Measurements from ENCODE around the gene PRPS2.

PRPS2 gene

DNA sequence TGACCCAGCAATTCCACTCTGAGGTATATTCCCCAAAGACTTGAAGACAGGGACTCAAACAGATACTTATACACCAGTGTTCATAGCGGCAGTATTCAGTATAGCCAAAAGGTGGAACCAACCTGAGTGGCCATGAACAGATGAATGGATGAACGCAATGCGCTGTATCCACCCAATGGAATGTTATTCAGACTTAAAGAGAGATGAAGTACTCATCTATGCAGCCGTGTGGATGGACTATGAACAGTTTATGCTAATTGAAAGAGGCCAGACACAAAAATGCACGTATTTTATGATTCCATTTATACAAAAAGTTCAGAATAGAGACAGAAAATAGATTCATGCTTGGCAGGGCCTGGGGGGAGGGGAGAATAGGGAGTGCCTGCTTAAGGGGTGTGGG, 26.3 kb downstream of the PRPS2 start:
- no peak overlapping the region for H3K4me3 ChIP-seq (ENCODE audit: low read depth, low read length)
- TF ChIP-seq, protein P1, sequence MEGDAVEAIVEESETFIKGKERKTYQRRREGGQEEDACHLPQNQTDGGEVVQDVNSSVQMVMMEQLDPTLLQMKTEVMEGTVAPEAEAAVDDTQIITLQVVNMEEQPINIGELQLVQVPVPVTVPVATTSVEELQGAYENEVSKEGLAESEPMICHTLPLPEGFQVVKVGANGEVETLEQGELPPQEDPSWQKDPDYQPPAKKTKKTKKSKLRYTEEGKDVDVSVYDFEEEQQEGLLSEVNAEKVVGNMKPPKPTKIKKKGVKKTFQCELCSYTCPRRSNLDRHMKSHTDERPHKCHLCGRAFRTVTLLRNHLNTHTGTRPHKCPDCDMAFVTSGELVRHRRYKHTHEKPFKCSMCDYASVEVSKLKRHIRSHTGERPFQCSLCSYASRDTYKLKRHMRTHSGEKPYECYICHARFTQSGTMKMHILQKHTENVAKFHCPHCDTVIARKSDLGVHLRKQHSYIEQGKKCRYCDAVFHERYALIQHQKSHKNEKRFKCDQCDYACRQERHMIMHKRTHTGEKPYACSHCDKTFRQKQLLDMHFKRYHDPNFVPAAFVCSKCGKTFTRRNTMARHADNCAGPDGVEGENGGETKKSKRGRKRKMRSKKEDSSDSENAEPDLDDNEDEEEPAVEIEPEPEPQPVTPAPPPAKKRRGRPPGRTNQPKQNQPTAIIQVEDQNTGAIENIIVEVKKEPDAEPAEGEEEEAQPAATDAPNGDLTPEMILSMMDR (IDR thresholded peaks at IDR 0.05; ENCODE audit: low read depth, low read length): no peak
- TF ChIP-seq MAX (IDR thresholded peaks at IDR 0.05; ENCODE audit: low read depth, low read length) (no peak), MYC (IDR thresholded peaks at IDR 0.05; ENCODE audit: low read depth, low read length) (no peak), POLR2A (IDR thresholded peaks at IDR 0.05; ENCODE audit: extremely low read depth, insufficient read length) (no peak)
- DNase-seq (ENCODE audit: low read depth): no peak

DNA sequence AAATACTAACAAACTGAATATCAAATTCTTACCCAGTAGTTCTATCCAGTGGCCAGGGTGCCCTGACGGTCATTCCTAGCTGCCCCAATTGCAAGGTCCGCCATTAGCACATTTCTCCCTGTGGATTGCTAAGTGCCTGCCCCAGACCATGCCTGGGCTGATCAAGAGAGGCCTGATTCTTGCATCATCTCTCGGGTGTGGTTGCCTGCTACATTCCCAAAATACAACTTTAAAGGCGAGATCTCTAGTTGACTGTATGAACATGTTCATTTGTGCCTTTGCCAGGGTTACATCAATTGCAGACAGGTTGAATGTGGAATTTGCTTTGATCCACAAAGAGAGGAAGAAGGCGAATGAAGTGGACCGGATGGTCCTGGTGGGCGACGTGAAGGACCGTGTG, 28.0 kb downstream of the PRPS2 start:
- no peak for TF ChIP-seq MAX (IDR thresholded peaks at IDR 0.05; ENCODE audit: low read depth, low read length)
- no peak for TF ChIP-seq MYC (IDR thresholded peaks at IDR 0.05; ENCODE audit: low read depth, low read length)
- TF ChIP-seq POLR2A (IDR thresholded peaks at IDR 0.05; ENCODE audit: extremely low read depth, insufficient read length): no peak
- TF ChIP-seq, protein P1 (IDR thresholded peaks at IDR 0.05; ENCODE audit: low read depth, low read length): no peak
- no peak for DNase-seq (ENCODE audit: low read depth)
- no peak overlapping the region for H3K4me3 ChIP-seq (ENCODE audit: low read depth, low read length)

DNA sequence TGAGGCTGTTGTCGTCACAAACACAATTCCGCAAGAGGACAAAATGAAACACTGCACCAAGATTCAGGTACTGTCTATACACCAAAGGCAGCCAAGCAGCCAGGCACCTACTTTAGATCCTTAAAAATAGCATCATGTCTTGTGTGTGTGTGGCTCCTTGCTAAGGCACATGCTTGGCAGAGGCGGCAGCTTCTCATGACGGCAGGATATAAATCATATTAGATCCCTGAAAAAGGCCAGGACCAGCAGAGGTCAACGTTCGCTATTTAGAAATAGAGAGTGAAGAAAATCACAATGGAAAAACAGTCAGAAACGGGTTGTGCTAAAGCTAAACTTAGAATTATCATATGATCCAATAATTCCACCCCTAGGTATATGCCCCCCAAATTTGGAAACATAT, 29.5 kb downstream of the PRPS2 start:
- no peak for TF ChIP-seq MAX (IDR thresholded peaks at IDR 0.05; ENCODE audit: low read depth, low read length)
- TF ChIP-seq, protein P1 (IDR thresholded peaks at IDR 0.05; ENCODE audit: low read depth, low read length): no peak
- no peak overlapping the region for H3K4me3 ChIP-seq (ENCODE audit: low read depth, low read length)

GRCh38 chrX:12824944-12825343, 33.7 kb downstream of the PRPS2 start:
- no peak for DNase-seq (ENCODE audit: low read depth)
- no peak for TF ChIP-seq MYC (IDR thresholded peaks at IDR 0.05; ENCODE audit: low read depth, low read length)
- TF ChIP-seq, protein P1 (IDR thresholded peaks at IDR 0.05; ENCODE audit: low read depth, low read length): no peak
- no peak for TF ChIP-seq POLR2A (IDR thresholded peaks at IDR 0.05; ENCODE audit: extremely low read depth, insufficient read length)
- no peak for TF ChIP-seq MAX (IDR thresholded peaks at IDR 0.05; ENCODE audit: low read depth, low read length)
- H3K4me3 ChIP-seq (ENCODE audit: low read depth, low read length): no peak overlapping the region

More for the DNA sequence above, 29.5 kb downstream of the PRPS2 start:
- DNase-seq (ENCODE audit: low read depth): no peak

GRCh38 chrX:12825801-12826200, 34.6 kb downstream of the PRPS2 start:
- TF ChIP-seq POLR2A (IDR thresholded peaks at IDR 0.05; ENCODE audit: extremely low read depth, insufficient read length): no peak
- no peak for TF ChIP-seq MYC (IDR thresholded peaks at IDR 0.05; ENCODE audit: low read depth, low read length)
- no peak for TF ChIP-seq MAX (IDR thresholded peaks at IDR 0.05; ENCODE audit: low read depth, low read length)
- DNase-seq (ENCODE audit: low read depth): no peak
- H3K4me3 ChIP-seq (ENCODE audit: low read depth, low read length): no peak overlapping the region

DNA sequence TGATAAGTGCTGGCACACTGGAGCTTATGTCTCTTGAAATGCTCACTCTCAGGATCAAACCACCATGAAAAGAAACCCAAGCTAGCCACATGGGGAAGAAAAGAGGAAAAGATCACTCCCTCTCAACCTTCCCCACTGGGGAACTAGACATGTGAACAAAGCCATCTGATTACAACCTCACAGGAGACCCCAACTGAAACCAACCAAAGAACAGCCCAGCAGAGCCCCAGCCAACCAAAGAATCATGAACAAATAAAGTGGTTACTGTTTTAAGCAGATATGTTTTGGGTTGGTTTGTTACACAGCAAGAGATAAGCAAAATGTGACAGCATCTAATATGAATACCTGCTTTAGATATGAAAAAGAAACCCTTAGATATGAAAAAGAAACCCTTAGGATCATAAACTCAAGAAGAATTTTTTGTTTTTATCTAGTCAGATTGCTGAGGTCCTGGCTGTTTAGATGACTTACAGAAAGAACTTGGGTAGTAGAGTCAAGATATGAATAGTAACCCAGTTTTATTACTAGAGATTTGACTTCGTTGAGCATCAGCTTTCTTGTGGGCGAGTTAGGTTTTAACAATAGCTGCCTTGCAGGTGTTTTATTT, 52.0 kb downstream of the PRPS2 start:
- no peak for DNase-seq (ENCODE audit: low read depth)
- TF ChIP-seq MAX (IDR thresholded peaks at IDR 0.05; ENCODE audit: low read depth, low read length) (no peak), MYC (IDR thresholded peaks at IDR 0.05; ENCODE audit: low read depth, low read length) (no peak)
- no peak overlapping the region for H3K4me3 ChIP-seq (ENCODE audit: low read depth, low read length)

Data from NB4 (cell line).